DND-41 (cell line): Measurements from ENCODE around the gene USH1G.

Experiments used
- ATAC-seq: fragments of 200-7000 bp; cut with Tn5 transposase; 3 replicates; pipeline ENCODE4 v1.9.1; 2021; ENCODE audit warnings: low read depth; ENCODE audit not compliant: insufficient read depth
- DNase-seq: peaks from one replicate; pipeline ENCODE4 v3.0.0-alpha.2; 2020
- H2AFZ ChIP-seq: 2 replicates; pipeline ENCODE4 v1.6.0; 2012; ENCODE audit warnings: low read depth, low read length
- H3K27ac ChIP-seq: 2 replicates; pipeline ENCODE4 v1.5.1; 2012; ENCODE audit warnings: low read length, inconsistent platforms
- H3K27me3 ChIP-seq: fragments of 200-600 bp; sonication (generic); 2 replicates; pipeline ENCODE4 v1.6.0; 2012; ENCODE audit warnings: low read length, mild to moderate bottlenecking, inconsistent platforms; ENCODE audit not compliant: insufficient read depth, poor library complexity
- H3K36me3 ChIP-seq: 2 replicates; pipeline ENCODE4 v1.5.1; 2012; ENCODE audit warnings: low read length, inconsistent platforms; ENCODE audit not compliant: insufficient read depth
- H3K4me1 ChIP-seq: 2 replicates; pipeline ENCODE4 v1.5.1; 2012; ENCODE audit warnings: mild to moderate bottlenecking, low read length; ENCODE audit not compliant: insufficient read depth
- H3K4me2 ChIP-seq: 2 replicates; pipeline ENCODE4 v1.6.0; 2012; ENCODE audit warnings: mild to moderate bottlenecking, moderate library complexity, low read length, inconsistent platforms; ENCODE audit not compliant: insufficient read depth
- H3K4me3 ChIP-seq, 2 experiments: fragments of 200-600 bp in 1 of 2; shearing (Covaris generic) in 1 of 2; 2 replicates each; pipeline ENCODE4 v1.5.1; 2012 to 2016; ENCODE audit warnings: inconsistent platforms in 2 of 2, low read length in 2 of 2, mild to moderate bottlenecking in 2 of 2, low read depth in 1 of 2, moderate library complexity in 1 of 2
- H3K79me2 ChIP-seq: 2 replicates; pipeline ENCODE4 v1.6.0; 2012; ENCODE audit warnings: low read length, inconsistent platforms; ENCODE audit not compliant: insufficient read depth
- H3K9ac ChIP-seq: 2 replicates; pipeline ENCODE4 v1.6.0; 2012; ENCODE audit warnings: low read depth, mild to moderate bottlenecking, inconsistent platforms, low read length, moderate library complexity
- H3K9me3 ChIP-seq: 2 replicates; pipeline ENCODE4 v1.5.1; 2012; ENCODE audit warnings: low read length, moderate library complexity, mild to moderate bottlenecking, inconsistent platforms; ENCODE audit not compliant: insufficient read depth, severe bottlenecking
- H4K20me1 ChIP-seq: 2 replicates; pipeline ENCODE4 v1.6.0; 2012; ENCODE audit warnings: low read length; ENCODE audit not compliant: insufficient read depth
- CTCF ChIP-seq: IDR thresholded peaks from 2 replicates; pipeline ENCODE4 v1.5.1; 2012; ENCODE audit warnings: borderline replicate concordance, low read length, moderate library complexity, mild to moderate bottlenecking; ENCODE audit not compliant: poor library complexity, severe bottlenecking; ENCODE audit errors: extremely low read depth
- EZH2 ChIP-seq: IDR thresholded peaks from 3 replicates; pipeline ENCODE4 v1.6.1; 2012; ENCODE audit warnings: borderline replicate concordance, low read depth, mild to moderate bottlenecking, moderate library complexity, low read length, inconsistent platforms; ENCODE audit not compliant: severe bottlenecking

USH1G gene

GRCh38 chr17:74936470-74936799, 13.4 kb upstream of the USH1G start:
- Histone ChIP-seq H3K36me3 (no peaks in the 10 kb centered on the region), H3K4me2 (no peak overlapping the region), H3K27ac (no peak overlapping the region), H4K20me1 (peaks cover 3% of the 10 kb centered on the region; the same call in 1 of the 2 replicates), H3K4me3 (no peak overlapping the region), H3K9ac (no peak overlapping the region), H3K79me2 (no peaks in the 10 kb centered on the region), H3K27me3 (peaks cover 3% of the 10 kb centered on the region), H3K4me1 (no peaks in the 10 kb centered on the region), H2AFZ (no peak overlapping the region), H3K9me3 (no peaks in the 10 kb centered on the region)
- DNase-seq (no peak), ATAC-seq (no peak)
- TF ChIP-seq EZH2 (no peak), CTCF (no peak)

- H3K27me3 ChIP-seq: peaks cover 3% of the 10 kb centered on the region
- no peak for TF ChIP-seq CTCF
- TF ChIP-seq EZH2: no peak
- no peaks in the 10 kb centered on the region for H3K36me3 ChIP-seq
- H3K9me3 ChIP-seq: no peaks in the 10 kb centered on the region
- H3K79me2 ChIP-seq: no peaks in the 10 kb centered on the region
- peaks cover 3% of the 10 kb centered on the region; the same call in 1 of the 2 replicates for H4K20me1 ChIP-seq
- no peak for DNase-seq
- no peak within 1 kb of the TSS for H3K4me2 ChIP-seq
- H2AFZ ChIP-seq: no peak within 1 kb of the TSS
- H3K4me1 ChIP-seq: no peaks in the 10 kb centered on the region
- ATAC-seq: no peak
- H3K9ac ChIP-seq: no peak within 1 kb of the TSS
- H3K4me3 ChIP-seq: no peak within 1 kb of the TSS
- H3K27ac ChIP-seq: no peak within 1 kb of the TSS
Measured at GRCh38 chr17:74935585-74936469, 12.8 kb upstream of the USH1G start, which contains the start of gene OTOP3. TSS of gene OTOP3 (plus strand) at chr17:74935898. CDS start at chr17:74935922, 24 bp downstream.

DNA sequence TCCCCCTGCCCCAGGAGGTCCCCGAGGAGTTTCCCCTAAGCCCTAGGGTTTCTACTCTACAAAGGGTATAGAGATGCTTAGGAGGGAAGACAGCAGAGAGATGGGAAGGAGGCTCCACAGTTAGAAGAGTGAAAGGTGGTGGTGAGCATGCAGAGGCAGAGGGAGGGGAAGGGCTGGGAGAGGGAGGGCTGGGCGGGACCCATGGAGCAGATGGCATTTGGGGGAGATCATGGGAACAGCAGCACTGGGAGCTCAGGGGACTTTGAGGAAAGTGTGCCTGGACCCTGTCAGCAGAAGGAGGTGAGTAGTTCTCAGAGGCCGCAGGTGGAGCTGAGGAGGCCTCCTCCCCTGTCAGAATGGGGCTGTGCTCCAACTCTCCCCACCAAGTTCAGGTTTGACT, 12.0 kb upstream of the USH1G start:
- Histone ChIP-seq H3K27me3 (peaks cover 3% of the 10 kb centered on the region), H3K4me1 (no peaks in the 10 kb centered on the region), H3K36me3 (no peaks in the 10 kb centered on the region), H3K9me3 (no peaks in the 10 kb centered on the region), H3K79me2 (no peaks in the 10 kb centered on the region), H3K9ac (no peak overlapping the region), H3K4me2 (no peak overlapping the region), H4K20me1 (peaks cover 3% of the 10 kb centered on the region; the same call in 1 of the 2 replicates), H2AFZ (no peak overlapping the region), H3K27ac (no peak overlapping the region), H3K4me3 (no peak overlapping the region)
- TF ChIP-seq EZH2: no peak
- TF ChIP-seq CTCF: no peak
- ATAC-seq (no peak), DNase-seq (no peak)
